GM18498 (cell line): ENCODE data around the gene BTBD19.
"Not testable (repeated sequence)": the region's sequence is repeated elsewhere in the genome, so short reads cannot be mapped to it uniquely, and the experiment has no call there.

ENCODE experiments used
- ATAC-seq: cut with Tn5 transposase; IDR thresholded peaks from one replicate; pipeline ENCODE4 v1.9.1; 2021; ENCODE audit warnings: mild to moderate bottlenecking, moderate library complexity; ENCODE audit not compliant: unreplicated experiment

The BTBD19 gene

GRCh38 chr1:44808063-44808937 is at the start of gene BTBD19:
BTBD19 (plus strand) TSS chr1:44808523; CDS start chr1:44808821, 298 bp downstream.
- no peak for ATAC-seq

- ATAC-seq: no peak
Measured at GRCh38 chr1:44759077-44759476, 49.2 kb upstream of the BTBD19 start.

GRCh38 chr1:44760876-44761275 is 47.4 kb upstream of the BTBD19 start:
- ATAC-seq: no peak

- not testable (repeated sequence) for ATAC-seq
Measured at GRCh38 chr1:44766421-44766820, 41.9 kb upstream of the BTBD19 start.

GRCh38 chr1:44775078-44775929 is 33.0 kb upstream of the BTBD19 start, which contains the start of gene RPS8:
RPS8 (plus strand) TSS chr1:44775540; CDS start chr1:44775597, 57 bp downstream.
- ATAC-seq: peak; percentile 77

GRCh38 chr1:44775930-44776729 is 32.2 kb upstream of the BTBD19 start:
- peak; percentile 14 for ATAC-seq

- no peak for ATAC-seq
Measured at GRCh38 chr1:44776730-44777068, 31.6 kb upstream of the BTBD19 start.

- no peak for ATAC-seq
Measured at GRCh38 chr1:44777547-44777946, 30.8 kb upstream of the BTBD19 start.

- ATAC-seq: no peak
Measured at GRCh38 chr1:44777969-44778635, 30.2 kb upstream of the BTBD19 start.

GRCh38 chr1:44778705-44779576 is 29.4 kb upstream of the BTBD19 start:
- ATAC-seq: no peak

- ATAC-seq: no peak
Measured at GRCh38 chr1:44780583-44781121, 27.7 kb upstream of the BTBD19 start.

- no peak for ATAC-seq
Measured at GRCh38 chr1:44783697-44784093, 24.6 kb upstream of the BTBD19 start.

- no peak for ATAC-seq
Measured at GRCh38 chr1:44784094-44785028, 24.0 kb upstream of the BTBD19 start.

- ATAC-seq: no peak
Measured at GRCh38 chr1:44785029-44785380, 23.3 kb upstream of the BTBD19 start.

- ATAC-seq: no peak
Measured at GRCh38 chr1:44785501-44786137, 22.7 kb upstream of the BTBD19 start.

- ATAC-seq: peak; percentile 55
Measured at GRCh38 chr1:44786138-44786840, 22.0 kb upstream of the BTBD19 start.

- ATAC-seq: no peak
Measured at GRCh38 chr1:44786841-44787426, 21.4 kb upstream of the BTBD19 start.
